B cell (primary cell): ENCODE data around the gene ACOXL. TPM values are rescaled to one million over a fixed set of nuclear protein-coding genes. Genes with fewer than 3 reads are reported as not detected.

Source experiments
- ATAC-seq: fragments of 200-7000 bp; cut with Tn5 transposase; one replicate; pipeline ENCODE4 v1.10.0; 2021; ENCODE audit warnings: low read depth, mild to moderate bottlenecking, moderate number of reproducible peaks, moderate library complexity
- CTCF ChIA-PET: fragments of 350-600 bp; sonication (Branson Sonifier 250); formaldehyde crosslinking; loops from one replicate; lab custom pipeline; 2021; ENCODE audit warnings: antibody characterized with exemption, inconsistent platforms; lab: Charles Lee
- POLR2A ChIA-PET: fragments of 350-600 bp; sonication (Branson Sonifier 250); formaldehyde crosslinking; loops from one replicate; lab custom pipeline; 2021; ENCODE audit warnings: antibody characterized with exemption; lab: Charles Lee
- DNase-seq: peaks from one replicate; pipeline ENCODE4 v3.0.0; 2013
- H2AFZ ChIP-seq: 2 replicates; pipeline ENCODE4 v1.6.1; 2012; ENCODE audit warnings: mild to moderate bottlenecking, low read depth, low read length; ENCODE audit not compliant: insufficient read depth, poor library complexity, severe bottlenecking
- H3K27ac ChIP-seq, 2 donors: 1 replicate in 1 of 2; 2 replicates in 1 of 2; pipeline ENCODE4 v1.5.1; 2012 to 2013; ENCODE audit warnings: low read length in 2 of 2, mild to moderate bottlenecking in 2 of 2, moderate library complexity in 1 of 2
- H3K27me3 ChIP-seq, 4 experiments: fragments of 200-600 bp in 1 of 4; sonication (generic) in 1 of 4; replicated peaks in 1 of 4; 1 replicate in 2 of 4; 2 replicates in 2 of 4; pipeline versions ENCODE4 v1.6.1 to v1.7.0; 2013 to 2016; ENCODE audit warnings: low read length in 3 of 4, mild to moderate bottlenecking in 2 of 4, mixed read lengths in 1 of 4, moderate library complexity in 1 of 4; ENCODE audit not compliant: insufficient read depth in 4 of 4, control insufficient read depth in 3 of 4; ENCODE audit errors: control extremely low read depth in 1 of 4
- H3K36me3 ChIP-seq, 2 experiments: replicated peaks in 1 of 2; 1 replicate in 1 of 2; 2 replicates in 1 of 2; pipeline versions ENCODE4 v1.6.1 to v1.7.1; 2013; ENCODE audit warnings: low read length in 1 of 2; ENCODE audit not compliant: insufficient read depth in 2 of 2, control insufficient read depth in 1 of 2; ENCODE audit errors: control extremely low read depth in 1 of 2, extremely low read depth in 1 of 2
- H3K4me1 ChIP-seq, 2 donors: fragments of 200-600 bp in 1 of 2; sonication (generic) in 1 of 2; 1 replicate in 1 of 2; 2 replicates in 1 of 2; pipeline versions ENCODE4 v1.5.1 to v1.6.1; 2013 to 2017; ENCODE audit warnings: low read length in 2 of 2; ENCODE audit not compliant: control insufficient read depth in 2 of 2, insufficient read depth in 2 of 2
- H3K4me2 ChIP-seq: replicated peaks from 2 replicates; pipeline ENCODE3; 2012; ENCODE audit warnings: mild to moderate bottlenecking, low read depth, low read length; ENCODE audit not compliant: poor library complexity, severe bottlenecking
- H3K4me3 ChIP-seq, 5 experiments: fragments of 200-600 bp in 1 of 5; sonication (generic) in 1 of 5; 1 replicate in 3 of 5; 2 replicates in 2 of 5; pipeline versions ENCODE4 v1.5.1 to v1.7.0; 2011 to 2016; ENCODE audit warnings: low read length in 4 of 5, mild to moderate bottlenecking in 4 of 5, low read depth in 2 of 5, control low read depth in 1 of 5, moderate library complexity in 1 of 5; ENCODE audit not compliant: insufficient read depth in 1 of 5; ENCODE audit errors: control extremely low read depth in 1 of 5, extremely low read depth in 1 of 5
- H3K79me2 ChIP-seq: fragments of 200-600 bp; sonication (generic); one replicate; pipeline ENCODE4 v1.6.0; 2016; ENCODE audit warnings: low read length; ENCODE audit not compliant: control insufficient read depth, insufficient read depth
- H3K9ac ChIP-seq: fragments of 200-600 bp; sonication (generic); 2 replicates; pipeline ENCODE4 v1.6.1; 2017; ENCODE audit warnings: mild to moderate bottlenecking, low read length, moderate library complexity
- H3K9me3 ChIP-seq, 3 donors: one replicate each; pipeline versions ENCODE4 v1.6.1 to v1.7.1; 2013; ENCODE audit warnings: low read length in 2 of 3; ENCODE audit not compliant: control insufficient read depth in 2 of 3, insufficient read depth in 1 of 3; ENCODE audit errors: control extremely low read depth in 1 of 3
- H4K20me1 ChIP-seq: 2 replicates; pipeline ENCODE4 v1.6.0; 2012; ENCODE audit warnings: mild to moderate bottlenecking, low read length; ENCODE audit not compliant: insufficient read depth, control insufficient read depth, poor library complexity, severe bottlenecking
- H3K27ac Mint-ChIP-seq: one replicate; pipeline ENCODE4 v1.8.0; 2021; ENCODE audit warnings: mixed read lengths
- H3K27me3 Mint-ChIP-seq: one replicate; pipeline ENCODE4 v1.8.0; 2021; ENCODE audit warnings: mixed read lengths
- H3K4me1 Mint-ChIP-seq: one replicate; pipeline ENCODE4 v1.8.0; 2021; ENCODE audit warnings: mixed read lengths
- H3K4me3 Mint-ChIP-seq: one replicate; pipeline ENCODE4 v1.8.0; 2021; ENCODE audit warnings: mixed read lengths
- H3K9me3 Mint-ChIP-seq: one replicate; pipeline ENCODE4 v1.8.0; 2022; ENCODE audit warnings: mixed read lengths; ENCODE audit not compliant: insufficient read depth
- CTCF ChIP-seq: fragments of 200-600 bp; IDR thresholded peaks from one replicate; pipeline ENCODE4 v1.8.0; 2022; ENCODE audit warnings: antibody characterized with exemption, mild to moderate bottlenecking
- EZH2 ChIP-seq: IDR thresholded peaks from 2 replicates; pipeline ENCODE4 v1.6.1; 2012; ENCODE audit warnings: borderline replicate concordance, low read depth, mild to moderate bottlenecking, moderate library complexity, low read length; ENCODE audit not compliant: insufficient read depth, poor library complexity, severe bottlenecking
- WGBS: methylation state at CpG from one replicate; pipeline ENCODE4 v1.1.5; 2013; ENCODE audit warnings: missing lambda C conversion rate; ENCODE audit not compliant: insufficient coverage; 5-methylcytosine and 5-hydroxymethylcytosine counted together
- intact Hi-C: fragments of 100-400 bp; cut with micrococcal nuclease; formaldehyde crosslinking; loops from one replicate; pipeline ENCODE4 v1.10.0; 2022
- polyA plus RNA-seq: library from polyadenylated mRNA; depleted of rRNA; stranded (reverse); fragments of >200 nt; gene quantifications from 2 replicates; pipeline ENCODE4 v1.2.3, GENCODE V29; 2012
- total RNA-seq, 2 donors: library from RNA; stranded (reverse); fragments of 120-200 nt in 1 of 2; gene quantifications; 1 replicate in 1 of 2; 2 replicates in 1 of 2; pipeline versions ENCODE4 v1.2.3 to v1.2.4, GENCODE V29; 2013 to 2022

ACOXL gene
- total and polyA plus RNA-seq, 2 donors (not counting 1 experiment from before 2014, with no cell fraction given), result 0.06 TPM; not detected in 1

- Histone ChIP-seq H3K36me3 (no peaks in the 10 kb centered on the region), H3K27ac (no peak overlapping the region), H3K79me2 (no peaks in the 10 kb centered on the region), H3K4me3 (no peak overlapping the region), H3K4me2 (no peak overlapping the region), H3K9ac (no peak overlapping the region), H2AFZ (no peak overlapping the region), H3K27me3 (peaks cover 0 to 2% (median 0%) of the 10 kb centered on the region in 4 experiments), H3K9me3 (no peaks in the 10 kb centered on the region), H4K20me1 (no peaks in the 10 kb centered on the region), H3K4me1 (no peaks in the 10 kb centered on the region)
- H3K9me3 Mint-ChIP-seq, result no peaks in the 10 kb centered on the region
- ChIA-PET CTCF (no interaction called here), POLR2A (no interaction called here)
- DNase-seq (no peak), ATAC-seq (no peak)
- no peak overlapping the region for H3K4me3 Mint-ChIP-seq
- H3K27me3 Mint-ChIP-seq, result peaks cover 24% of the 10 kb centered on the region
- intact Hi-C loops, result no loop called here
- no peaks in the 10 kb centered on the region for H3K4me1 Mint-ChIP-seq
- 88% methylated on average over 1 of the region's 5 CpGs for WGBS
- H3K27ac Mint-ChIP-seq, result no peak overlapping the region
- TF ChIP-seq EZH2, result no peak
- no peak for TF ChIP-seq CTCF
Measured at GRCh38 chr2:110957293-110957692, 224.9 kb downstream of the ACOXL start.

GRCh38 chr2:110958346-110959119 is 226.2 kb downstream of the ACOXL start:
- Histone ChIP-seq H3K27me3 (peaks cover 0 to 3% (median under 1%) of the 10 kb centered on the region in 4 experiments), H3K4me3 (no peak overlapping the region), H3K36me3 (no peaks in the 10 kb centered on the region), H4K20me1 (no peaks in the 10 kb centered on the region), H3K9me3 (no peaks in the 10 kb centered on the region), H2AFZ (no peak overlapping the region), H3K4me1 (no peaks in the 10 kb centered on the region), H3K9ac (no peak overlapping the region), H3K79me2 (no peaks in the 10 kb centered on the region), H3K27ac (no peak overlapping the region), H3K4me2 (no peak overlapping the region)
- Mint-ChIP-seq H3K4me1 (no peaks in the 10 kb centered on the region), H3K9me3 (no peaks in the 10 kb centered on the region), H3K4me3 (no peak overlapping the region), H3K27me3 (peaks cover 18% of the 10 kb centered on the region), H3K27ac (no peak overlapping the region)
- no peak for TF ChIP-seq EZH2
- no peak for TF ChIP-seq CTCF
- 76% methylated on average over 6 of the region's 6 CpGs for WGBS
- intact Hi-C loops, result no loop called here
- ChIA-PET CTCF (no interaction called here), POLR2A (no interaction called here)
- no peak for ATAC-seq
- no peak for DNase-seq
